GM12801 (cell line): ENCODE results near the gene ZDHHC17.

ENCODE experiments used
- CTCF ChIP-seq: IDR thresholded peaks from one replicate; pipeline ENCODE4 v1.5.1; 2011; ENCODE audit warnings: control low read depth; ENCODE audit not compliant: insufficient read length; ENCODE audit errors: extremely low read depth

ZDHHC17 gene

GRCh38 chr12:76755829-76756379 is 8.0 kb upstream of the ZDHHC17 start:
- no peak for TF ChIP-seq CTCF

- no peak for TF ChIP-seq CTCF
These were observed 6.2 kb upstream of the ZDHHC17 start for GRCh38 chr12:76757694-76758093.

GRCh38 chr12:76762601-76762980 is 1.3 kb upstream of the ZDHHC17 start:
- no peak for TF ChIP-seq CTCF

GRCh38 chr12:76764856-76765255 is 941 bp downstream of the ZDHHC17 start:
- no peak for TF ChIP-seq CTCF

- TF ChIP-seq CTCF: no peak
These were observed 1.7 kb downstream of the ZDHHC17 start for GRCh38 chr12:76765598-76765997.

GRCh38 chr12:76766161-76766560 is 2.2 kb downstream of the ZDHHC17 start:
- TF ChIP-seq CTCF: no peak

- TF ChIP-seq CTCF: no peak
These were observed 4.7 kb downstream of the ZDHHC17 start for GRCh38 chr12:76768576-76768975.
